Stimulated activated CD4-positive, alpha-beta T cell treated with anti-CD3 and anti-CD28 coated beads, Interleukin-1b, Interleukin-23, amount 100 ng/mL, for 48 hours (primary cell): ENCODE results near the gene SMPD4.
"Not testable (repeated sequence)": the region's sequence is repeated elsewhere in the genome, so short reads cannot be mapped to it uniquely, and the experiment has no call there.

Experiments
- DNase-seq: peaks from one replicate; pipeline ENCODE4 v3.0.0-alpha.2; 2020

The SMPD4 gene

GRCh38 chr2:130187268-130187667 lies 5.9 kb upstream of the SMPD4 start:
- DNase-seq = no peak

GRCh38 chr2:130186391-130186790 lies 5.0 kb upstream of the SMPD4 start:
- DNase-seq = no peak

- no peak for DNase-seq
Measured at GRCh38 chr2:130185896-130186295, 4.5 kb upstream of the SMPD4 start.

GRCh38 chr2:130185436-130185835 lies 4.0 kb upstream of the SMPD4 start:
- DNase-seq = no peak

GRCh38 chr2:130183512-130184373 lies 2.3 kb upstream of the SMPD4 start:
- no peak for DNase-seq

- DNase-seq = not testable (repeated sequence)
Measured at GRCh38 chr2:130182826-130183511, 1.6 kb upstream of the SMPD4 start.

- peak; percentile 90 for DNase-seq
Measured at GRCh38 chr2:130181880-130182682, 679 bp upstream of the SMPD4 start, which contains the start of gene MZT2B. MZT2B (plus strand) TSS chr2:130182262; CDS start chr2:130182283, 21 bp downstream.

GRCh38 chr2:130180404-130181324 lies 738 bp downstream of the SMPD4 start:
- not testable (repeated sequence) for DNase-seq

GRCh38 chr2:130174866-130175265 lies 6.5 kb downstream of the SMPD4 start:
- not testable (repeated sequence) for DNase-seq

GRCh38 chr2:130169896-130170295 lies 11.5 kb downstream of the SMPD4 start:
- DNase-seq = no peak

- not testable (repeated sequence) for DNase-seq
Measured at GRCh38 chr2:130169163-130169562, 12.2 kb downstream of the SMPD4 start.

- not testable (repeated sequence) for DNase-seq
Measured at GRCh38 chr2:130166611-130167010, 14.8 kb downstream of the SMPD4 start.

- no peak for DNase-seq
Measured at GRCh38 chr2:130165293-130166016, 15.9 kb downstream of the SMPD4 start.

GRCh38 chr2:130162968-130163367 lies 18.4 kb downstream of the SMPD4 start:
- no peak for DNase-seq

- not testable (repeated sequence) for DNase-seq
Measured at GRCh38 chr2:130162486-130162885, 18.9 kb downstream of the SMPD4 start.

- DNase-seq = not testable (repeated sequence)
Measured at GRCh38 chr2:130160838-130161705, 20.3 kb downstream of the SMPD4 start.

GRCh38 chr2:130160131-130160530 lies 21.3 kb downstream of the SMPD4 start:
- DNase-seq = no peak

GRCh38 chr2:130159376-130159775 lies 22.0 kb downstream of the SMPD4 start:
- DNase-seq = not testable (repeated sequence)

GRCh38 chr2:130158631-130159030 lies 22.8 kb downstream of the SMPD4 start:
- no peak for DNase-seq

- not testable (repeated sequence) for DNase-seq
Measured at GRCh38 chr2:130157825-130158514, 23.4 kb downstream of the SMPD4 start.
